ES-I3 (cell line): ENCODE measurements around the gene PEX5L.

Experiments used
- H3K36me3 ChIP-seq: 2 replicates; pipeline ENCODE4 v1.6.1; 2013; ENCODE audit warnings: mild to moderate bottlenecking, low read length, control low read depth, moderate library complexity; ENCODE audit not compliant: insufficient read depth
- H3K4me1 ChIP-seq: 2 replicates; pipeline ENCODE4 v1.6.1; 2013; ENCODE audit warnings: mild to moderate bottlenecking, control low read depth, low read length; ENCODE audit not compliant: insufficient read depth
- H3K9ac ChIP-seq: 2 replicates; pipeline ENCODE4 v1.6.1; 2013; ENCODE audit warnings: low read depth, mild to moderate bottlenecking, low read length, moderate library complexity
- H3K9me3 ChIP-seq: 2 replicates; pipeline ENCODE4 v1.6.1; 2013; ENCODE audit warnings: mild to moderate bottlenecking, low read length, moderate library complexity; ENCODE audit not compliant: control insufficient read depth, insufficient read depth

PEX5L gene

GRCh38 chr3:179848711-179849110 is 188.0 kb downstream of the PEX5L start:
- H3K9me3 ChIP-seq: no peaks in the 10 kb centered on the region; the same call in 1 of the 2 replicates
- no peaks in the 10 kb centered on the region for H3K4me1 ChIP-seq
- H3K9ac ChIP-seq: no peak overlapping the region
- H3K36me3 ChIP-seq: no peaks in the 10 kb centered on the region

GRCh38 chr3:179842061-179842460 is 194.7 kb downstream of the PEX5L start:
- no peaks in the 10 kb centered on the region for H3K36me3 ChIP-seq
- no peaks in the 10 kb centered on the region for H3K9me3 ChIP-seq
- peaks cover 7% of the 10 kb centered on the region; the same call in 1 of the 2 replicates for H3K4me1 ChIP-seq

GRCh38 chr3:179840985-179841384 is 195.8 kb downstream of the PEX5L start:
- no peak overlapping the region for H3K9ac ChIP-seq
- no peaks in the 10 kb centered on the region for H3K9me3 ChIP-seq
- peaks cover 7% of the 10 kb centered on the region; the same call in 1 of the 2 replicates for H3K4me1 ChIP-seq
- no peaks in the 10 kb centered on the region for H3K36me3 ChIP-seq

More at GRCh38 chr3:179842061-179842460, 194.7 kb downstream of the PEX5L start:
- no peak overlapping the region for H3K9ac ChIP-seq

GRCh38 chr3:179837374-179837773 is 199.4 kb downstream of the PEX5L start:
- Histone ChIP-seq H3K4me1 (peaks cover 7% of the 10 kb centered on the region; the same call in 1 of the 2 replicates), H3K36me3 (no peaks in the 10 kb centered on the region), H3K9me3 (no peaks in the 10 kb centered on the region), H3K9ac (no peak overlapping the region)

- H3K9ac ChIP-seq: no peak overlapping the region
- no peaks in the 10 kb centered on the region for H3K4me1 ChIP-seq
- H3K9me3 ChIP-seq: no peaks in the 10 kb centered on the region
- no peaks in the 10 kb centered on the region for H3K36me3 ChIP-seq
Observed at GRCh38 chr3:179833294-179833693, 203.4 kb downstream of the PEX5L start.

- H3K9me3 ChIP-seq: no peaks in the 10 kb centered on the region
- H3K4me1 ChIP-seq: no peaks in the 10 kb centered on the region
- no peak overlapping the region for H3K9ac ChIP-seq
- no peaks in the 10 kb centered on the region for H3K36me3 ChIP-seq
Observed at GRCh38 chr3:179832333-179832854, 204.3 kb downstream of the PEX5L start.

- H3K4me1 ChIP-seq: peaks cover 10% of the 10 kb centered on the region
- H3K9me3 ChIP-seq: no peaks in the 10 kb centered on the region
- no peaks in the 10 kb centered on the region for H3K36me3 ChIP-seq
- no peak overlapping the region for H3K9ac ChIP-seq
Observed at GRCh38 chr3:179829401-179829800, 207.3 kb downstream of the PEX5L start.

- Histone ChIP-seq H3K9ac (no peak overlapping the region), H3K9me3 (no peaks in the 10 kb centered on the region), H3K36me3 (no peaks in the 10 kb centered on the region), H3K4me1 (peaks cover 10% of the 10 kb centered on the region)
Observed at GRCh38 chr3:179828738-179829137, 208.0 kb downstream of the PEX5L start.

- H3K36me3 ChIP-seq: no peaks in the 10 kb centered on the region
Observed at GRCh38 chr3:179826247-179826637, 210.5 kb downstream of the PEX5L start.

GRCh38 chr3:179825527-179826246 is 211.1 kb downstream of the PEX5L start:
- no peaks in the 10 kb centered on the region for H3K36me3 ChIP-seq
- no peak overlapping the region for H3K9ac ChIP-seq
- H3K9me3 ChIP-seq: no peaks in the 10 kb centered on the region
- peaks cover 10% of the 10 kb centered on the region for H3K4me1 ChIP-seq

More at GRCh38 chr3:179826247-179826637, 210.5 kb downstream of the PEX5L start:
- Histone ChIP-seq H3K9ac (no peak overlapping the region), H3K4me1 (peaks cover 10% of the 10 kb centered on the region), H3K9me3 (no peaks in the 10 kb centered on the region)

GRCh38 chr3:179822296-179822695 is 214.4 kb downstream of the PEX5L start:
- Histone ChIP-seq H3K9me3 (no peaks in the 10 kb centered on the region), H3K4me1 (peaks cover 10% of the 10 kb centered on the region), H3K9ac (no peak overlapping the region), H3K36me3 (no peaks in the 10 kb centered on the region)

GRCh38 chr3:179819379-179819778 is 217.4 kb downstream of the PEX5L start:
- no peaks in the 10 kb centered on the region for H3K4me1 ChIP-seq
- H3K9ac ChIP-seq: no peak overlapping the region
- no peaks in the 10 kb centered on the region for H3K36me3 ChIP-seq
- no peaks in the 10 kb centered on the region for H3K9me3 ChIP-seq

GRCh38 chr3:179812096-179812382 is 224.7 kb downstream of the PEX5L start:
- Histone ChIP-seq H3K9me3 (no peaks in the 10 kb centered on the region), H3K4me1 (no peaks in the 10 kb centered on the region), H3K36me3 (no peaks in the 10 kb centered on the region), H3K9ac (no peak overlapping the region)

- Histone ChIP-seq H3K9me3 (no peaks in the 10 kb centered on the region), H3K36me3 (no peaks in the 10 kb centered on the region), H3K4me1 (no peaks in the 10 kb centered on the region), H3K9ac (no peak overlapping the region)
Observed at GRCh38 chr3:179811321-179812095, 225.2 kb downstream of the PEX5L start.

GRCh38 chr3:179809639-179810038 is 227.1 kb downstream of the PEX5L start:
- H3K36me3 ChIP-seq: no peaks in the 10 kb centered on the region
- no peaks in the 10 kb centered on the region for H3K4me1 ChIP-seq
- H3K9ac ChIP-seq: no peak overlapping the region
- no peaks in the 10 kb centered on the region for H3K9me3 ChIP-seq
